Stimulated activated CD4-positive, alpha-beta T cell treated with anti-CD3 and anti-CD28 coated beads, Interleukin-4, amount 100 ng/mL, for 24 hours (primary cell): ENCODE data around the gene ZNF805.
"Not testable (repeated sequence)": the region's sequence is repeated elsewhere in the genome, so short reads cannot be mapped to it uniquely, and the experiment has no call there.

Experiments used
- DNase-seq: peaks from one replicate; pipeline ENCODE4 v3.0.0-alpha.2; 2020

The ZNF805 gene

GRCh38 chr19:57269515-57270250 is 29.3 kb downstream of the ZNF805 start:
- DNase-seq, result no peak

GRCh38 chr19:57271280-57271679 is 30.8 kb downstream of the ZNF805 start:
- no peak for DNase-seq

- no peak for DNase-seq
Measured at GRCh38 chr19:57273014-57273413, 32.6 kb downstream of the ZNF805 start.

GRCh38 chr19:57276430-57276829 is 36.0 kb downstream of the ZNF805 start:
- DNase-seq, result no peak

GRCh38 chr19:57278481-57278880 is 38.0 kb downstream of the ZNF805 start:
- DNase-seq, result not testable (repeated sequence)

GRCh38 chr19:57279418-57280164 is 39.2 kb downstream of the ZNF805 start:
- peak; percentile 87 for DNase-seq

GRCh38 chr19:57280165-57280961 is 39.9 kb downstream of the ZNF805 start, which contains the start of gene ZNF460:
Gene ZNF460, plus strand, starts transcription at chr19:57280485. Its CDS starts 322 bp downstream, at chr19:57280807.
- DNase-seq, result peak; percentile 97

GRCh38 chr19:57280962-57281400 is 40.5 kb downstream of the ZNF805 start:
- DNase-seq, result peak; percentile 25

GRCh38 chr19:57282011-57282643 is 41.7 kb downstream of the ZNF805 start:
- DNase-seq, result no peak

- DNase-seq, result no peak
Measured at GRCh38 chr19:57288373-57288772, 47.9 kb downstream of the ZNF805 start.

GRCh38 chr19:57290970-57291369 is 50.5 kb downstream of the ZNF805 start:
- no peak for DNase-seq

- DNase-seq, result no peak
Measured at GRCh38 chr19:57292547-57292946, 52.1 kb downstream of the ZNF805 start.

- no peak for DNase-seq
Measured at GRCh38 chr19:57293719-57294118, 53.3 kb downstream of the ZNF805 start.

- no peak for DNase-seq
Measured at GRCh38 chr19:57302020-57302465, 61.6 kb downstream of the ZNF805 start.

GRCh38 chr19:57302727-57303401 is 62.4 kb downstream of the ZNF805 start:
- no peak for DNase-seq
